DOHH2 (cell line): ENCODE measurements around the gene HK2.
"Not testable (repeated sequence)": the region's sequence is repeated elsewhere in the genome, so short reads cannot be mapped to it uniquely, and the experiment has no call there.

Source experiments
- H3F3A ChIP-seq: fragments of 200-600 bp; sonication (generic), shearing (Covaris generic); 2 replicates; pipeline ENCODE4 v1.6.0; 2016; ENCODE audit warnings: antibody characterized with exemption, mild to moderate bottlenecking; ENCODE audit not compliant: control insufficient read depth, insufficient read depth
- H3K27ac ChIP-seq: fragments of 200-600 bp; sonication (generic); 2 replicates; pipeline ENCODE4 v1.5.1; 2014; ENCODE audit warnings: low read depth, mild to moderate bottlenecking, low read length, moderate library complexity
- H3K27me3 ChIP-seq: fragments of 200-600 bp; sonication (generic); 2 replicates; pipeline ENCODE4 v1.6.1; 2014; ENCODE audit warnings: mild to moderate bottlenecking, low read length, mixed read lengths; ENCODE audit not compliant: control insufficient read depth
- H3K36me3 ChIP-seq: fragments of 200-600 bp; sonication (generic); 2 replicates; pipeline ENCODE4 v1.6.1; 2014; ENCODE audit warnings: mild to moderate bottlenecking, low read length, moderate library complexity, mixed read lengths; ENCODE audit not compliant: control insufficient read depth
- H3K4me1 ChIP-seq: fragments of 200-600 bp; sonication (generic); 2 replicates; pipeline ENCODE4 v1.6.1; 2014; ENCODE audit warnings: mild to moderate bottlenecking, low read length, mixed read lengths; ENCODE audit not compliant: control insufficient read depth
- H3K4me2 ChIP-seq: fragments of 200-600 bp; sonication (generic); 2 replicates; pipeline ENCODE4 v1.6.0; 2014; ENCODE audit warnings: mild to moderate bottlenecking, low read length, moderate library complexity
- H3K4me3 ChIP-seq: fragments of 200-600 bp; sonication (generic); 2 replicates; pipeline ENCODE4 v1.5.1; 2014; ENCODE audit warnings: mild to moderate bottlenecking, low read length, mixed read lengths
- H3K79me2 ChIP-seq: fragments of 200-600 bp; sonication (generic); 2 replicates; pipeline ENCODE4 v1.6.1; 2014; ENCODE audit warnings: mild to moderate bottlenecking, low read length, mixed read lengths; ENCODE audit not compliant: control insufficient read depth
- H3K9me2 ChIP-seq: fragments of 200-600 bp; sonication (generic); replicated peaks from 2 replicates; pipeline ENCODE4 v1.6.1; 2014; ENCODE audit warnings: mild to moderate bottlenecking, low read length, mixed read lengths; ENCODE audit not compliant: control insufficient read depth
- H3K9me3 ChIP-seq: fragments of 200-600 bp; sonication (generic); 2 replicates; pipeline ENCODE4 v1.6.1; 2014; ENCODE audit warnings: antibody characterized with exemption, low read length, mixed read lengths; ENCODE audit not compliant: control insufficient read depth, insufficient read depth
- H4K20me1 ChIP-seq: fragments of 200-600 bp; sonication (generic); 2 replicates; pipeline ENCODE4 v1.6.0; 2014; ENCODE audit warnings: low read depth, mild to moderate bottlenecking, antibody characterized with exemption, low read length, moderate library complexity; ENCODE audit not compliant: control insufficient read depth, insufficient read depth
- CTCF ChIP-seq: fragments of 200-600 bp; sonication (generic); IDR thresholded peaks from one replicate; pipeline ENCODE4 v1.5.1; 2014; ENCODE audit warnings: antibody characterized with exemption, mild to moderate bottlenecking, low read depth, low read length; ENCODE audit not compliant: poor library complexity, severe bottlenecking
- EZH2phosphoT487 ChIP-seq: fragments of 200-600 bp; sonication (generic); IDR thresholded peaks from 2 replicates; pipeline ENCODE4 v1.6.1; 2017; ENCODE audit warnings: borderline replicate concordance, mild to moderate bottlenecking, antibody characterized with exemption, low read length, moderate library complexity, mixed read lengths

Gene HK2

GRCh38 chr2:74824679-74825078, 9.2 kb upstream of the HK2 start:
- Histone ChIP-seq H3K36me3 (no peaks in the 10 kb centered on the region), H3K9me3 (no peaks in the 10 kb centered on the region), H4K20me1 (no peaks in the 10 kb centered on the region), H3K79me2 (no peaks in the 10 kb centered on the region), H3K27ac (no peak overlapping the region), H3K4me3 (no peak overlapping the region), H3K27me3 (peaks cover 15% of the 10 kb centered on the region), H3K4me2 (no peak overlapping the region), H3K9me2 (no peaks in the 10 kb centered on the region), H3K4me1 (peaks cover 6% of the 10 kb centered on the region), H3F3A (0 out of 2 replicates have a peak, but pooled peaks cover 2% of the 10 kb centered on the region)
- TF ChIP-seq EZH2phosphoT487 (no peak), CTCF (no peak)

GRCh38 chr2:74828543-74828942, 5.4 kb upstream of the HK2 start:
- H3K4me1 ChIP-seq, result peaks cover 20% of the 10 kb centered on the region
- no peaks in the 10 kb centered on the region for H3K9me2 ChIP-seq
- peaks cover 8% of the 10 kb centered on the region for H3K79me2 ChIP-seq
- no peak for TF ChIP-seq EZH2phosphoT487
- TF ChIP-seq CTCF, result no peak
- H3K4me3 ChIP-seq, result no peak overlapping the region
- no peak overlapping the region for H3K4me2 ChIP-seq
- no peaks in the 10 kb centered on the region for H3K9me3 ChIP-seq
- peaks cover 10% of the 10 kb centered on the region for H3K27me3 ChIP-seq
- no peaks in the 10 kb centered on the region for H4K20me1 ChIP-seq
- H3K27ac ChIP-seq, result no peak overlapping the region
- H3K36me3 ChIP-seq, result 0 out of 2 replicates have a peak, but pooled peaks cover 3% of the 10 kb centered on the region
- peaks cover 6% of the 10 kb centered on the region; the same call in 1 of the 2 replicates for H3F3A ChIP-seq

GRCh38 chr2:74831693-74832530, 2.0 kb upstream of the HK2 start:
- Histone ChIP-seq H3K4me1 (peaks cover 31% of the 10 kb centered on the region), H3K27ac (no peak overlapping the region), H3K4me3 (no peak overlapping the region)

GRCh38 chr2:74834234-74834791, 386 bp downstream of the HK2 start:
- Histone ChIP-seq H3K4me1 (peaks cover 39% of the 10 kb centered on the region), H4K20me1 (peaks cover 31% of the 10 kb centered on the region), H3K4me2 (peak overlapping the region; percentile 89), H3K79me2 (peaks cover 63% of the 10 kb centered on the region), H3K27ac (peak overlapping the region; percentile 69), H3K4me3 (peak overlapping the region; percentile 95), H3K36me3 (peaks cover 44% of the 10 kb centered on the region)
- H3F3A ChIP-seq, H3K9me2 ChIP-seq, H3K27me3 ChIP-seq, H3K9me3 ChIP-seq: not testable (repeated sequence)

More at GRCh38 chr2:74831693-74832530, 2.0 kb upstream of the HK2 start:
- Histone ChIP-seq H3K27me3 (peaks cover 10% of the 10 kb centered on the region), H3K4me2 (no peak overlapping the region), H3F3A (peaks cover 6% of the 10 kb centered on the region; the same call in 1 of the 2 replicates), H4K20me1 (peaks cover 12% of the 10 kb centered on the region), H3K9me2 (no peaks in the 10 kb centered on the region), H3K79me2 (peaks cover 39% of the 10 kb centered on the region), H3K36me3 (peaks cover 26% of the 10 kb centered on the region), H3K9me3 (no peaks in the 10 kb centered on the region)
- TF ChIP-seq EZH2phosphoT487 (no peak), CTCF (no peak)
